22Rv1 (cell line): Measurements from ENCODE around the gene PCSK7.

Experiments
- H3K27ac ChIP-seq: fragments of 450-650 bp; 2 replicates; pipeline ENCODE4 v1.5.1; 2017
- ZFX ChIP-seq: fragments of 450-650 bp; IDR thresholded peaks from 2 replicates; pipeline ENCODE4 v1.6.1; 2017; ENCODE audit warnings: antibody characterized with exemption, borderline replicate concordance
- TF ChIP-seq, protein P1 (sequence below): fragments of 450-650 bp; IDR thresholded peaks from 2 replicates; pipeline ENCODE4 v1.5.1; 2017; ENCODE audit warnings: mild to moderate bottlenecking

The PCSK7 gene

DNA sequence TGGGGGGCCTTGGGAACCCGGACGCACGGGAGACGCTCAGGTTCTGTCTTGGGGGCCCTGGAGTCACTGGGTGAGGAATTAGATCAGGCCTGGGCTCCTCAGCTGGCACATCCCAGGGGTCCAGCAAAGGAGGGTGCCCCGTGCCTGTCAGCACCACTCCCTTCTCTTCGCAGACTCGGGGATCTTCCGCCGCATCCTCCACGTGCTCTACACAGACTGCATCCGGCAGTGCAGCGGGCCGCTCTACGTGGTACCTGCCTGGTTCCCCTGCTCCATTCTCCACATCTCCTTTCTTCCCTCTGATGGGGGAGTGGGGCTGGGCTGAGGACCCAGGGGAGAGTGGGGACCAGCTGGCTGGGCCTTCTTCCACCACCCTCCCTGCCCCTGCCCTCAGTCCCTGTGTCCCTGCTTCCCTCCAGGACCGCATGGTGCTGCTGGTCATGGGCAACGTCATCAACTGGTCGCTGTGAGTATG, 39.4 kb downstream of the PCSK7 start:
- TF ChIP-seq ZFX: no peak
- TF ChIP-seq, protein P1, sequence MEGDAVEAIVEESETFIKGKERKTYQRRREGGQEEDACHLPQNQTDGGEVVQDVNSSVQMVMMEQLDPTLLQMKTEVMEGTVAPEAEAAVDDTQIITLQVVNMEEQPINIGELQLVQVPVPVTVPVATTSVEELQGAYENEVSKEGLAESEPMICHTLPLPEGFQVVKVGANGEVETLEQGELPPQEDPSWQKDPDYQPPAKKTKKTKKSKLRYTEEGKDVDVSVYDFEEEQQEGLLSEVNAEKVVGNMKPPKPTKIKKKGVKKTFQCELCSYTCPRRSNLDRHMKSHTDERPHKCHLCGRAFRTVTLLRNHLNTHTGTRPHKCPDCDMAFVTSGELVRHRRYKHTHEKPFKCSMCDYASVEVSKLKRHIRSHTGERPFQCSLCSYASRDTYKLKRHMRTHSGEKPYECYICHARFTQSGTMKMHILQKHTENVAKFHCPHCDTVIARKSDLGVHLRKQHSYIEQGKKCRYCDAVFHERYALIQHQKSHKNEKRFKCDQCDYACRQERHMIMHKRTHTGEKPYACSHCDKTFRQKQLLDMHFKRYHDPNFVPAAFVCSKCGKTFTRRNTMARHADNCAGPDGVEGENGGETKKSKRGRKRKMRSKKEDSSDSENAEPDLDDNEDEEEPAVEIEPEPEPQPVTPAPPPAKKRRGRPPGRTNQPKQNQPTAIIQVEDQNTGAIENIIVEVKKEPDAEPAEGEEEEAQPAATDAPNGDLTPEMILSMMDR: no peak
- no peak overlapping the region for H3K27ac ChIP-seq

DNA sequence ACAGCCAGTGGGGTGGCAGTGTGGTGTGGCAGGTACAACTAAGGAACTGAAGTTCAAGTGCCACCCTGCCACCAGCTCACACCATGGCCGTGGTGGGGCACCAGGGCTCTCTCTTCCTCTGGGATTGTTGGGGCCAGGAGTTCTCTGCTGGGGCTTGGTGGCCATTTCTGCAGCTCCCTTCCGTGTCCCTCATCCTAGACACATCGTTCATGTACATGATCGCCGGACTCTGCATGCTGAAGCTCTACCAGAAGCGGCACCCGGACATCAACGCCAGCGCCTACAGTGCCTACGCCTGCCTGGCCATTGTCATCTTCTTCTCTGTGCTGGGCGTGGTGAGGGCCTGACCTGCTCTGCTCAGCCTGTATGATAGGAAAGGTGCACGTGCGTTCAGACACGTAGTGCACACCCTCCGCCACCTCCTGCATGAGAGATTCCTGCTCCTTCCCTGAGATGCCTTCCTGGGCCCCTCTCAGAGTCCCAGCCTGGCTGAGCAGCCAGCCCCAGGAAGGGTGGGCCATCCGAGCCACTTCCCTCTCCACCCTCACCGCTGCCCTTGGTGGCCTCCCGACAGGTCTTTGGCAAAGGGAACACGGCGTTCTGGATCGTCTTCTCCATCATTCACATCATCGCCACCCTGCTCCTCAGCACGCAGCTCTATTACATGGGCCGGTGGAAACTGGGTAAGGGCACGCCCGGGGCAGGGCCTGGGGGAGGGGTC, 40.0 kb downstream of the PCSK7 start:
- TF ChIP-seq, protein P1: no peak
- TF ChIP-seq ZFX: no peak
- no peak overlapping the region for H3K27ac ChIP-seq

DNA sequence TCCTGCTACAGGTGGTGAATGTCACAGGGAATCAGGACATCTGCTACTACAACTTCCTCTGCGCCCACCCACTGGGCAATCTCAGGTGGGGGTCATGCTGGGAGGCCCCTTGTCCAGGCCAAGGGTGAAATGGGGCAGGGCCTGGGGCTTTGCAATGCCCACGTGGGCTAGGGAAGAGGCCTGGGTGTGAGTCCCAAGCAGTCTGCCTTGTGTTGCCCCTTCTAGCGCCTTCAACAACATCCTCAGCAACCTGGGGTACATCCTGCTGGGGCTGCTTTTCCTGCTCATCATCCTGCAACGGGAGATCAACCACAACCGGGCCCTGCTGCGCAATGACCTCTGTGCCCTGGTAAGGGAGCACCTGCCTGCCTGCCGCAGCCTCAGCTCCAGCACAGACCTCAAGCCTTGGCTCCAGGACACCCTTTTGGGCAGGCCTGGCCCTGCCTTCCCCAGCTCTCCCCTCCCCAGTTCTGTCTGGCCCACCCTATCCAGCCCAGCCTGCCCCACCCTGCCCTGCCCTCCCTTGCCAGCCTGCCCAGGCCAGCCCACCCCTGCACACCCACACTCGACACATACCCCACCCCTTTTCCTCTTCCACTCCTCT, 41.8 kb downstream of the PCSK7 start:
- H3K27ac ChIP-seq: no peak overlapping the region
- TF ChIP-seq, protein P1: no peak
- TF ChIP-seq ZFX: no peak

DNA sequence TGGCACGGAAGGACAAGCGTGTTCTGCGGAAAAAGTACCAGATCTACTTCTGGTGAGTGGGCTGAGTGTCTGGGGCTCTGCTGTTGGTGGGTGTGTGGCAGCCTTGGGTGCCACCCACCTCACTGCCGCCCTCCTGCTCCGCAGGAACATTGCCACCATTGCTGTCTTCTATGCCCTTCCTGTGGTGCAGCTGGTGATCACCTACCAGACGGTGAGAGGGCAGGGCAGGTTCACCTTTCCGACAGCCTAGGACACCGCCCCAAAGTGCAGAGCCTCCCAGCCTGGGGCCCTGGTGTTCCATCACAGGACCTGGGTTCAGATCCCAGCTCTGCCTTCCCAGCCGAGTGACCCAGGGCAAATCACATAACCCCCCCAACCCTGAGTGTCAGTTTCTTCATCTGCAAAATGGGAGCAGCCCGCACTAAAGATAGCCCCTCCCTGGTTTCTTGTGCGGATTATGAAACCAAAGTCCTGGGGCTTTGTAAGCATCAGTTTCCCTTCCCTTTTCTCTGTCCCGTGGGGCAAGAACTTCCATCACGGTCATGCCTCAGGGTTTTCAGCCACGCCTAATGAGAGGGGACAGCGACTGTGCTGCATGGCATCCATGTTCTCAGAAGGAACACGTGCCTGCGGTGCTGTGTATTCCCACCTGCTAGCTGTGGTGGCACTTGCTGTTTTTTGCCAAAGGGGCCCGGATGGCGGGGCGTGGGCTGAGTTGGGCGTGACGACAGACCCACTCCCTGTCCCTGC, 42.5 kb downstream of the PCSK7 start:
- H3K27ac ChIP-seq: no peak overlapping the region
- no peak for TF ChIP-seq ZFX
- TF ChIP-seq, protein P1: no peak

DNA sequence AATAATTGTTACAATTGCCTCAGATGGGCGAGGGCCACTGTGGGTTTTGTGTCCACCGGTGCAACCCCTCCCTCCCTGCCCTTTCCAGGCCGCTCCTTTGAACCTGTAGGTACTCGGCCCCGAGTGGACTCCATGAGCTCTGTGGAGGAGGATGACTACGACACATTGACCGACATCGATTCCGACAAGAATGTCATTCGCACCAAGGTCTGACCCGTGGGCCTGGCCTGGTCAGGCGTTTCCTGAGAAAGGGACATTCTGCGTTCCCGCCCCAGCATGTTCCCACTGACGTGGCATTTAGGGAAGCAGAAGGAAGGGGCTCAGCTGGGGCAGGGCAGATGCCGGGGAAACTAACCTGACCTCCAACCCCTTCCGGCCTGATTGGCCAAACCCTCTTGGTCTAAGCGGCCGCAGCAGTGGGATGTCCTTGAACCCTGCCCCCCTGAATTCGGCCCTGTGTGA, 43.2 kb downstream of the PCSK7 start:
- no peak for TF ChIP-seq ZFX
- TF ChIP-seq, protein P1: no peak
- no peak overlapping the region for H3K27ac ChIP-seq

DNA sequence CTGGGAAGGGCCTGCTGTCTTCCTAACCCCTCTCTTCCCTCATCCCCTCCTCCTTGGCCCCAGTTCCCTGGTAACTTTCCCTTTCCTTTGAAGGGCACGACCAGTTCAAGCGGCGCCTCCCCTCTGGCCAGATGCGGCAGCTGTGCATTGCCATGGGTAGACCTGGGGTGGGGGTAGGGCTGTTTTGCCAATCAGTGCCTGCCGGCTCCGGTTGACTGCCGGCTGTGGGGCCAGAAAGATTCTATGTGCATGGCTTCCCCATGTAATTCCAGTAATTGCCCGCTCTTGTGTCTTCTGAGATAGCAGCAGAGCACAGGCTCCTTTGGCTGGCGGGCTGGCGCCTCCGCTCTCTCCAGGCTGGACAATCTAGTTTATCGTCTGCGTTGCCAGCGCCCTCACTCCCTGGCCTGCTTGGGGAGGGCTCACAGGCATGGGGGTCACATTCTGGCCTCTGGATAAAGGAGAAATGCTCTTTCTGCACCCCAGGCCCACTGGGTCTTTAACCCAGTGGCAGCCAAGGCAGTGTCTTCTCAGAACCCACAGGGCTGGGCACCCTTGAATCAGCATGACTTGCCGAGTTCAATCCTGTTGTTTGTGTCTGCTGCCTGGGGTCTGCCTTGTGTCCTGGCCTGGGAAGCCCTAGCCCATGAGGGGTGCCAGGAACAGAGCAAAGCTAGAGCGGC, 43.9 kb downstream of the PCSK7 start:
- TF ChIP-seq, protein P1: no peak
- no peak for TF ChIP-seq ZFX
- no peak overlapping the region for H3K27ac ChIP-seq
